Stimulated activated CD4-positive, alpha-beta T cell treated with anti-CD3 and anti-CD28 coated beads, Interleukin-15, amount 100 ng/mL, for 24 hours (primary cell): ENCODE data around the gene TMEM248.
"Not testable (repeated sequence)": the region's sequence is repeated elsewhere in the genome, so short reads cannot be mapped to it uniquely, and the experiment has no call there.

Experiments
- DNase-seq: peaks from one replicate; pipeline ENCODE4 v3.0.0-alpha.2; 2020

The TMEM248 gene

GRCh38 chr7:66910789-66911188, 10.2 kb upstream of the TMEM248 start:
- DNase-seq = no peak

- not testable (repeated sequence) for DNase-seq
Measured at GRCh38 chr7:66911191-66911590, 9.8 kb upstream of the TMEM248 start.

GRCh38 chr7:66912195-66912594, 8.8 kb upstream of the TMEM248 start:
- no peak for DNase-seq

GRCh38 chr7:66913118-66914037, 7.6 kb upstream of the TMEM248 start:
- DNase-seq = no peak

- not testable (repeated sequence) for DNase-seq
Measured at GRCh38 chr7:66917904-66918303, 3.1 kb upstream of the TMEM248 start.

- DNase-seq = no peak
Measured at GRCh38 chr7:66919304-66919703, 1.7 kb upstream of the TMEM248 start.

- DNase-seq = no peak
Measured at GRCh38 chr7:66919704-66920103, 1.3 kb upstream of the TMEM248 start.

- no peak for DNase-seq
Measured at GRCh38 chr7:66920256-66920655, 769 bp upstream of the TMEM248 start.

- DNase-seq = peak; percentile 15
Measured at GRCh38 chr7:66921396-66921917, 432 bp downstream of the TMEM248 start.

GRCh38 chr7:66921918-66922486, 977 bp downstream of the TMEM248 start:
- DNase-seq = peak; percentile 24

- no peak for DNase-seq
Measured at GRCh38 chr7:66925255-66925654, 4.2 kb downstream of the TMEM248 start.

- DNase-seq = no peak
Measured at GRCh38 chr7:66927348-66927948, 6.4 kb downstream of the TMEM248 start.

- no peak for DNase-seq
Measured at GRCh38 chr7:66928388-66928787, 7.4 kb downstream of the TMEM248 start.

- no peak for DNase-seq
Measured at GRCh38 chr7:66929165-66929564, 8.1 kb downstream of the TMEM248 start.

- DNase-seq = no peak
Measured at GRCh38 chr7:66929935-66930334, 8.9 kb downstream of the TMEM248 start.

GRCh38 chr7:66930341-66930740, 9.3 kb downstream of the TMEM248 start:
- no peak for DNase-seq

- DNase-seq = no peak
Measured at GRCh38 chr7:66933469-66933868, 12.4 kb downstream of the TMEM248 start.

GRCh38 chr7:66937940-66938339, 16.9 kb downstream of the TMEM248 start:
- DNase-seq = no peak

GRCh38 chr7:66939325-66939724, 18.3 kb downstream of the TMEM248 start:
- no peak for DNase-seq

- no peak for DNase-seq
Measured at GRCh38 chr7:66946545-66946944, 25.5 kb downstream of the TMEM248 start.

- DNase-seq = no peak
Measured at GRCh38 chr7:66948480-66949109, 27.6 kb downstream of the TMEM248 start.

GRCh38 chr7:66950311-66950710, 29.3 kb downstream of the TMEM248 start:
- DNase-seq = no peak

- DNase-seq = no peak
Measured at GRCh38 chr7:66950763-66951162, 29.7 kb downstream of the TMEM248 start.
